Measurements from ENCODE around the gene MTCL1.
A peak's percentile ranks its signal among the peaks of the same experiment; 100 is the strongest.

MTCL1 gene

GRCh38 chr18:8705238-8705960 is at the start of gene MTCL1:
MTCL1 (plus strand) TSS chr18:8705556; CDS start chr18:8705661, 105 bp downstream.
- DNase-seq, result peak in 1 of 2 experiments; percentile 36

DNA sequence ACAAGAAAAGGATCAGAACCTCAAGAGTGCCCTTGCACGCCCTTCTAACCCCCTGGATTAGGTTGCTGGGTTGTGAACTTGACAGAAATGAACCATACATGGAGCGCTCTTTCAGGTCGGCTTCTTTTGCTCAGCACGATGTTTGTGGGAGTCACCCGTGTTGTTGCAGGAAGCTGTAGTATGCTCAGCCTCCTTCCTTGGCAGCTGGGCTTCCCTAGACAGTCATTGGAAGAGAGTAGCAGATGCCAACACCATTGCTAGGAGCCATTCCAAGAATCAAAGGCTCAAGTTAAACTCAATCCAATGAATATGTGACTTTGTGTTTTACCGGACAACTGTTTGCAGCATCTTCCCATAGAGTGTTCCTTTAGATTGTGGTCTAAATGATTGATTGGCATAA is 49.1 kb upstream of the MTCL1 start:
- no peak for DNase-seq

GRCh38 chr18:8657050-8657820 is 48.1 kb upstream of the MTCL1 start:
- DNase-seq, result no peak

- no peak for DNase-seq
Observed at GRCh38 chr18:8657873-8658470, 47.4 kb upstream of the MTCL1 start.

DNA sequence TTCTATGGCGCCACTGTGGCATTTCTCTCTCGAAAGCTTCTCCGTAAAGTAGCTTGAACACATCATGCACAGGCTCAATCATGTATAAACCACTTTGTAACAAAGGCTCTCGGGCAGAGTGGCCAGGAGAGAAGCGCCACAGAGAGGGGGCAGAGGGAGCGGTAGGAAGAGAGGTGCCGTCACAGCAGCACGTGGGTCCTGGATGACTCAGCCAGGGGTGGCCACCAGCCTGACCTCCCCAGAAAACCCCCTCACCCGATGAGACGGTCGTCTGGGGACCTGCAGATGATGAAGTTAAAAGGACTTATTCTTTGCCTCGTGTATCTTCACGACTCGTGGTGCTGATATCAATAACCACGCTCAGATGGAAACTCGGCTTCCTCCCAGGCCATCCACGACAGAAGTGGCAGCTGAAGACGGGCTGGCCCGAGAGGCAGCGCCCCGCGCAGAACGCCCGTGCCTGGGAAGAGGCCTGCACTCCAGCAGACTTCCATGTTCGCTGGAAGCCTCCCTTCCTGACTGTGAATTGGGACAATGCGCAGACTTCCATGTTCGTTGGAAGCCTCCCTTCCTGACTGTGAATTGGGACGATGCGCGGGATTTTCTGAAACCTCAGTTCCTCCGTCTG is 46.4 kb upstream of the MTCL1 start:
- no peak for DNase-seq

- no peak for DNase-seq
Observed at GRCh38 chr18:8659609-8660242, 45.6 kb upstream of the MTCL1 start.

- no peak for DNase-seq
Observed at GRCh38 chr18:8660316-8660715, 45.0 kb upstream of the MTCL1 start.

GRCh38 chr18:8661754-8662559 is 43.4 kb upstream of the MTCL1 start:
- DNase-seq, result no peak

DNA sequence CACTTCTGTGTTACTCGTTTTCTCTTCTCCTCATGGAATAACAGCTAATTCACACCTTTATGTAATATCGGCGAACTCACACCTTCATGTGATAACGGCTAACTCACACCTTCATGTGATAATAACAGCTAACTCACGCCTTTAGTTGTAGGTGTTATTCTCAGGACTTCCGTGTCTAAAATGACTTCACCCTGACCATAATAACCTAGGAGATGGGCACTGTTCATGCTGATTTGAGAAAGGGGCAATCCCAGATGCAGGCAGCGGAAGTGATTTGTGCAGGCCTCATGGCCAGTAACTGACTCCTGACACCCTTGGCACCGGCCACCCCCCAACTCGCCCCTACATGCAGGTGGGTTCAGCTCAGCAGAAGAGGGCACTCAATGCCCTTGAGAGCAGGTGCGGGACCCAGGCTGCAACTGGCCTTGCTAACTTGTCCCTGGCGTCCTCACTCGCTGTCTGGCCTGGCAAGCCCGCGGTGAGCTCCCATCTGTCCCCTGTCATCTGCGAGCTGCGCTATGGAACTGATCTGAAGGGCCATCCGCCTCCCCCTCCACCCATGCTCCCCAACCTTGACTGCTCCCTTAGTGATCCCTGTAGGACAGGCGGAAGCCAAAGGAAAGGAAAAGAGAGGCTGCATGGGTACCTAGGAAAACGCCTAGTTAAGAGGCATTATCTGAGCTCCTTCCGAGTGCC is 42.6 kb upstream of the MTCL1 start:
- DNase-seq, result no peak

DNA sequence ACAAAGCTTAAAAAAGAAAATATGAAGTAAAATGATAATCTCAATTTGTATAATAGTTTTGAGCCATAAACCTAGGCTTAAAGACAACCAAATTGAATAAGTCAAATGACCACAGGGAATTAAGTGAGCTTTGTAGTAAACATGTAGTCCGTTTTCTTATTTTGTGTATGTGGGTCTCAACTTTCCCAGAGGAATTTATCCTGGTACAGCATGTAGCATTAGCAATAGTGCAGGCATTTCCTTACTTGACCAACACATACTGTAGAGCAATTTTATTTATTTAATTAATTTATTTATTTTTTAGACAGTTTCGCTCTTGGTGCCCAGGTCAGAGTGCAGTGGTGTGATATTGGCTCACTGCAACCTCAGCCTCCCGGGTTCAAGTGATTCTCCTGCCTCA is 37.5 kb upstream of the MTCL1 start:
- no peak for DNase-seq

DNA sequence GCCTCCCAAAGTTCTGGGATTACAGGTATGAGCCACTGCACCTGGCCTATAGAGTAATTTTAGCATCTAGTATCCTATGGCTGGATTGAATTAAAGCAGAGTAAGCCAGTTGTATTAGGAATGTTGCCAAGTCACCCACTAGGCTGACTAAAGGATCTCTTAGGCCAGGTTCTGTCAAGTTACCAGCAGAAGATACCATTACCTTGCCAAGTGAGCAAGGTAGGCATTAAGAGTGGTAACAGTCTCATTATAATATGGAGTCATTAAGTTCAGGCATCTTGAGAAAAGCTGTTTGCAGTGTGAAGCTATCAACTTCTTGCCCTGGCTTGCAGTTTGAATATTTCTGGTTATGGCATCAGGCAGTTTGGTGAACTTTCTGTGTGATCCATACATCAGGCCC is 37.0 kb upstream of the MTCL1 start:
- no peak for DNase-seq

- no peak for DNase-seq
Observed at GRCh38 chr18:8669571-8669970, 35.8 kb upstream of the MTCL1 start.

DNA sequence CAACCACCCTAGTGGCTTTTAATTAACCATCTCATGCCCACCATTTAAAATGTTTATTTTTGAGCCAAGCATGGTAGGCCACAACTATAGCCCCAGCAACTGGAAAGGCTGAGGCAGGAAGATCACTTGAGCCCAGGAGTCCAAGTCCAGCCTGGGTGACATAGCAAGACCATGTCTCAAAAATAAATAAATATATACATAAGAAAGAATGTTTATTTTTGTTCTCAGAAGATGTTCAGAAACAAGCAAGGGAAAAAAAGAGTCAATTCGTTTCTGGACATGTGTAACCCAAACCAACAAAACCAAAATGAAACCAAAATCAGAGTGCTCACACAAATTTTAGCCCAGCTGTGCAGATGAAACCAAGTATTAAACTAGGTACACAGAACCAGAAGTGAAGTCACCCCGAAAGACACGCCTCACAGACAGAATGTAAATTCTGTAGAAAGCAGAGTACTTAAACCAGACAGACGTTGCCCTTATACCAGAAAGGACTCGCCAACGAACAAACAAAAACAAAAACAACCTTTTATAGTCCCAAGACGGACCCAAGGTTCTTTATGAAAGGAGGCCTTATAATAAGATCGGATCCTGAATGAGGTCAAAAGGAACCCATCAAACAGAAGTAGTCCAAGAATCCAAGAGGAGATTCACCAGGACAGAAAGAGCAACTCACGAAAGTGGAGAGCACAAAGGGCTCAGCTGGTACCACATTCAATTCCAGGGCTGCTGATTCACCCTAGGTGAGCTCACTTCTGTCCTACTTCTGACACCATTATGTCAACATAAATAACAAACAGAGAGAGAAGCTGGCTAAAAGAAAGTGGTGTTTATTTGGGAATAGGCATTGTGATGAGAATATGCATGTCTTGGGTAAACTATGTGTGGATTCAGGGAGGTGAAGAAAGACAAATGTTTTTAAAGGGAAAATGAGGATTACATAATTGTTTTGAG is 31.8 kb upstream of the MTCL1 start:
- no peak for DNase-seq

DNA sequence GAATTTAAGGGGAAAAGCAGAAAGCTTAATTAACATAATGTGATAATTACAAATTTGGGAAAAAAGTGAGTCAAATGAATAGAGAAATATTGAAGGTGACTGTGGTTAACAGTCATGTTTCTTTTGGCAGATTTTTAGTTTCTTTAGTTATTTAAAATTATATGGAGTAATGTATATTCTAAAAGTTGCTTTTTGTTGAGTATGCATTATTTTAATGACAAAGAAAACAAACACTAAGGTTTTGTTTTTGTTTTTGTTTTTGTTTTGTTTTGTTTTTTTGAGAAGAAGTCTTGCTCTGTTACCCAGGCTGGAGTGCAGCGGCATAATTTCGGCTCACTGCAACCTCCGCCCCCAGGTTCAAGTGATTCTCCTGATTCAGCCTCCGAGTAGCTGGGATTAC is 30.3 kb upstream of the MTCL1 start:
- no peak for DNase-seq

GRCh38 chr18:8681196-8681595 is 24.2 kb upstream of the MTCL1 start:
- DNase-seq, result no peak

DNA sequence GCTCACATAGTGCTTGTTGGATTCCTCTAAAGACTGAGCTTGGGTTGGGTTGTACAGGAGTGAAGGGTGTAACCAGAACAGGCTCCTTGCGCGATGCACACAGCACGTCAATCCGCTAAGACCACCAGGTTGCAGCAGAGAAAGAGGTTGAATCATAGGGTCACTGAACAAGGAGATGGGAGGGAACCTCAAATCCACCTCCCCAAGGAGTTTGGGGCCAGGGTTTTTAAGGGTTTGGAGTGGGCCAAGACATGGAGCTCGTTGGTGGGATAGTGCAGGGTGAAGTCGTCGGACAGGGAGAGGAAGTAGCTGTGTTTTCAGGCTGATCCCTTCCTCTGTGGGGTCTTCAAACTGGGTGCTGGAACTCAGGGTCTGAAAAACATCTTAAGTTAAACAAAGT is 20.8 kb upstream of the MTCL1 start:
- DNase-seq, result no peak

DNA sequence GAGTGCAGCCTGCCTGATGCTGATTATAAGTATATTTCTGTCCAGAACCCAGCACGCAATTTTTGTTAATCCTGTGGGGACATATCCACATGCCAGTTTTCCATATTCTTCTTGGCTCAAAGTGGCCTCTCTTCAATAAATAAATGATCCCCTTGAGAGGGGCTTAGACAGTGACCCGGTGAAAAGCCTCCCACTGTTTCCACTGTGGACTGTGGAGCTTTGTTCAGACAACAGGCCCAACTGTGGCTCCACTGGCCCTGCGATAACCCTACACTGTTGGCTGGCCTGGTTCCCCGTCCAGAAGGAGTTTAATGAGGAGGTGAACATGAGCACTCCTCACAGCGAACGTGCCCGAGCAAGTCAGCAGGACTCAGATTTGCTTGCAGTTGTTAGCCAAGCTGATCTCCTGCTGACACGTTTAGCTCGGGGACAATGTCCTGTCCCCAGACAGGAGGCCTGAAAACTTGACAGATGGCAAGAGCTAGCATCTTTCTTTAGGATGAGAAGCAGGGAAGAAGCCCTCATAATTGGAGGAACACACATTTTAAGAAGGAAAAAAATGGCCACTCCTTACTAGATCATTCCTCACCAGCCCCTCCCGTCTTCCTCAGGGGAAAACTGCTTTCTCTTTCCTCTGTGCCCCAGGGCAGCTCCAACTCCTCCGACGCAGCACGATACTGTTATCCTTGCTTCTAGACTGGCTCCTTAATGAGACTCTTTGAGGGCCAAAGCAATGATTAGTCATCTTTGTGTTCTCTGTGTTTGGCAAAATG is 20.0 kb upstream of the MTCL1 start:
- DNase-seq, result no peak

DNA sequence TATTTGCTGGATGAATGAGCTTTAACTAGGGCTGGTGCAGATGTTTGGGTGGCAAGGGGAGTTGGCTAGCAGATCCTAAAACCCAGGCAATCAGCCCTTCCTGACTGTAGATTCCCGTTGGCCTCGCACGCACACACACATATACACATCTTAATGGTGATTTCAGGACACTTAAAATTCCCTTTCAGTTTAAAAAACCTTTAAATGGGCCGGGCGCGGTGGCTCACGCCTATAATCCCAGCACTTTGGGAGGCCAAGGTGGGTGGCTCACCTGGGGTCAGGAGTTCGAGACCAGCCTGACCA is 19.5 kb upstream of the MTCL1 start:
- DNase-seq, result no peak

- no peak for DNase-seq
Observed at GRCh38 chr18:8686611-8687010, 18.7 kb upstream of the MTCL1 start.

Measured in activated CD4-positive, alpha-beta T cell treated with anti-CD3 and anti-CD28 coated beads, Interleukin-2, amount 50 U/mL, for 48 hours (primary cell).